H9 (cell line): ENCODE measurements around the gene LMAN1. TPM values are rescaled to one million over a fixed set of nuclear protein-coding genes. Genes with fewer than 3 reads are reported as not detected.

Experiments
- DNase-seq: peaks from one replicate; pipeline ENCODE4 v3.0.0-alpha.2; 2017
- H2AFZ ChIP-seq: one replicate; pipeline ENCODE4 v1.6.1; 2013; ENCODE audit warnings: mild to moderate bottlenecking, low read length, control low read depth, moderate library complexity
- H2AK5ac ChIP-seq: 2 replicates; pipeline ENCODE4 v1.6.1; 2013; ENCODE audit warnings: low read length, control low read depth, mixed read lengths; ENCODE audit not compliant: insufficient read length
- H2BK120ac ChIP-seq: one replicate; pipeline ENCODE4 v1.6.1; 2013; ENCODE audit warnings: low read depth, mild to moderate bottlenecking, low read length, control low read depth, inconsistent platforms; ENCODE audit not compliant: poor library complexity, severe bottlenecking
- H2BK12ac ChIP-seq: 2 replicates; pipeline ENCODE4 v1.6.1; 2013; ENCODE audit warnings: low read length, control low read depth, mixed read lengths, low read depth; ENCODE audit not compliant: insufficient read length
- H2BK15ac ChIP-seq: 2 replicates; pipeline ENCODE4 v1.6.1; 2013; ENCODE audit warnings: low read depth, low read length, control low read depth
- H2BK20ac ChIP-seq: one replicate; pipeline ENCODE4 v1.6.1; 2013; ENCODE audit warnings: low read depth, mild to moderate bottlenecking, low read length, control low read depth, inconsistent platforms; ENCODE audit not compliant: poor library complexity, severe bottlenecking
- H2BK5ac ChIP-seq: 2 replicates; pipeline ENCODE4 v1.6.1; 2013; ENCODE audit warnings: low read length, control low read depth, mixed read lengths; ENCODE audit not compliant: insufficient read length
- H3K14ac ChIP-seq: 2 replicates; pipeline ENCODE4 v1.6.1; 2013; ENCODE audit warnings: low read length, control low read depth; ENCODE audit not compliant: insufficient read depth
- H3K18ac ChIP-seq: 2 replicates; pipeline ENCODE4 v1.6.1; 2013; ENCODE audit warnings: low read depth, mild to moderate bottlenecking, mixed read lengths, low read length, control low read depth; ENCODE audit not compliant: insufficient read length
- H3K23ac ChIP-seq: 2 replicates; pipeline ENCODE4 v1.6.1; 2013; ENCODE audit warnings: low read length, control low read depth, mixed read lengths, low read depth; ENCODE audit not compliant: insufficient read length
- H3K23me2 ChIP-seq: 2 replicates; pipeline ENCODE4 v1.6.1; 2013; ENCODE audit warnings: low read depth, mild to moderate bottlenecking, mixed read lengths, low read length, control low read depth; ENCODE audit not compliant: insufficient read length, poor library complexity, severe bottlenecking
- H3K27ac ChIP-seq: 2 replicates; pipeline ENCODE4 v1.5.1; 2013; ENCODE audit warnings: low read length, control low read depth, mixed read lengths, low read depth; ENCODE audit not compliant: insufficient read length
- H3K27me3 ChIP-seq: 2 replicates; pipeline ENCODE4 v1.6.1; 2013; ENCODE audit warnings: low read length, control low read depth, inconsistent platforms; ENCODE audit not compliant: insufficient read depth
- H3K4ac ChIP-seq: 2 replicates; pipeline ENCODE4 v1.6.1; 2013; ENCODE audit warnings: low read depth, mild to moderate bottlenecking, control low read depth, inconsistent platforms, low read length, moderate library complexity
- H3K4me1 ChIP-seq: 2 replicates; pipeline ENCODE4 v1.6.1; 2013; ENCODE audit warnings: low read length, control low read depth, inconsistent platforms; ENCODE audit not compliant: insufficient read depth
- H3K4me2 ChIP-seq: 2 replicates; pipeline ENCODE4 v1.6.1; 2013; ENCODE audit warnings: low read length, control low read depth, mixed read lengths; ENCODE audit not compliant: insufficient read length, insufficient read depth
- H3K56ac ChIP-seq: 2 replicates; pipeline ENCODE4 v1.6.1; 2013; ENCODE audit warnings: low read depth, mild to moderate bottlenecking, mixed read lengths, low read length, control low read depth; ENCODE audit not compliant: insufficient read length
- H3K79me1 ChIP-seq: 2 replicates; pipeline ENCODE4 v1.6.1; 2013; ENCODE audit warnings: low read depth, mild to moderate bottlenecking, moderate library complexity, low read length, control low read depth, inconsistent platforms; ENCODE audit not compliant: insufficient read depth, poor library complexity, severe bottlenecking
- H3K79me2 ChIP-seq: 2 replicates; pipeline ENCODE4 v1.6.1; 2013; ENCODE audit warnings: low read length, control low read depth, inconsistent platforms; ENCODE audit not compliant: insufficient read depth
- H3K9ac ChIP-seq: 2 replicates; pipeline ENCODE4 v1.6.1; 2013; ENCODE audit warnings: low read length, control low read depth, mixed read lengths; ENCODE audit not compliant: insufficient read length; ENCODE audit errors: extremely low read depth
- H3K9me3 ChIP-seq: one replicate; pipeline ENCODE4 v1.6.1; 2013; ENCODE audit warnings: low read depth, low read length, inconsistent platforms; ENCODE audit not compliant: control insufficient read depth
- H3T11ph ChIP-seq: one replicate; pipeline ENCODE4 v1.6.1; 2013; ENCODE audit warnings: mild to moderate bottlenecking, low read length, control low read depth, inconsistent platforms
- H4K20me1 ChIP-seq: one replicate; pipeline ENCODE4 v1.6.1; 2013; ENCODE audit not compliant: control insufficient read depth, insufficient read length, insufficient read depth
- H4K5ac ChIP-seq: 2 replicates; pipeline ENCODE4 v1.6.1; 2013; ENCODE audit warnings: low read depth, mild to moderate bottlenecking, mixed read lengths, low read length, control low read depth; ENCODE audit not compliant: insufficient read length
- H4K8ac ChIP-seq: replicated peaks from 2 replicates; pipeline ENCODE4 v1.6.1; 2013; ENCODE audit warnings: low read length, control low read depth, mixed read lengths, low read depth; ENCODE audit not compliant: insufficient read length
- H4K91ac ChIP-seq: 2 replicates; pipeline ENCODE4 v1.6.1; 2013; ENCODE audit warnings: low read depth, mild to moderate bottlenecking, moderate library complexity, mixed read lengths, low read length, control low read depth; ENCODE audit not compliant: insufficient read length
- H3K27ac Mint-ChIP-seq, 3 experiments: 2 replicates in 2 of 3; 3 replicates in 1 of 3; pipeline ENCODE4 v1.8.0; 2020 to 2021; ENCODE audit warnings: mixed read lengths in 3 of 3, mild to moderate bottlenecking in 1 of 3, moderate library complexity in 1 of 3
- H3K27me3 Mint-ChIP-seq: 2 replicates; pipeline ENCODE4 v1.8.0; 2021; ENCODE audit warnings: low read depth, mild to moderate bottlenecking, moderate library complexity, mixed read lengths
- H3K36me3 Mint-ChIP-seq, 3 experiments: 2 replicates in 2 of 3; 3 replicates in 1 of 3; pipeline ENCODE4 v1.8.0; 2020 to 2021; ENCODE audit warnings: low read depth in 3 of 3, mixed read lengths in 3 of 3; ENCODE audit not compliant: insufficient read depth in 1 of 3
- H3K4me1 Mint-ChIP-seq, 2 experiments: 2 replicates each; pipeline ENCODE4 v1.8.0; 2020; ENCODE audit warnings: mixed read lengths in 2 of 2
- H3K4me3 Mint-ChIP-seq, 2 experiments: 2 replicates in 1 of 2; 3 replicates in 1 of 2; pipeline ENCODE4 v1.8.0; 2020 to 2021; ENCODE audit warnings: mild to moderate bottlenecking in 2 of 2, mixed read lengths in 2 of 2, moderate library complexity in 1 of 2
- H3K9me3 Mint-ChIP-seq, 2 experiments: 2 replicates in 1 of 2; 3 replicates in 1 of 2; pipeline ENCODE4 v1.8.0; 2020; ENCODE audit warnings: mild to moderate bottlenecking in 2 of 2, mixed read lengths in 2 of 2, moderate library complexity in 1 of 2
- CTCF ChIP-seq: fragments of 200-600 bp; sonication (generic); conservative IDR thresholded peaks from 3 replicates; pipeline ENCODE4 v1.8.0; 2021; ENCODE audit warnings: antibody characterized with exemption, mild to moderate bottlenecking
- WGBS: extraction: QIAGEN DNeasy Blood & Tissue Kit; methylation state at CpG from one replicate; pipeline ENCODE4 v1.1.7; 2013; ENCODE audit warnings: missing lambda C conversion rate, low lambda C conversion rate, mixed read lengths; ENCODE audit not compliant: insufficient read length; ENCODE audit errors: extremely low coverage; 5-methylcytosine and 5-hydroxymethylcytosine counted together
- total RNA-seq: library from RNA; stranded (reverse); gene quantifications from 2 replicates; pipeline ENCODE4 v1.2.1, GENCODE V29; 2021

The LMAN1 gene
- total RNA-seq, 1 experiment from 2014 or later: 63.6 TPM

DNA sequence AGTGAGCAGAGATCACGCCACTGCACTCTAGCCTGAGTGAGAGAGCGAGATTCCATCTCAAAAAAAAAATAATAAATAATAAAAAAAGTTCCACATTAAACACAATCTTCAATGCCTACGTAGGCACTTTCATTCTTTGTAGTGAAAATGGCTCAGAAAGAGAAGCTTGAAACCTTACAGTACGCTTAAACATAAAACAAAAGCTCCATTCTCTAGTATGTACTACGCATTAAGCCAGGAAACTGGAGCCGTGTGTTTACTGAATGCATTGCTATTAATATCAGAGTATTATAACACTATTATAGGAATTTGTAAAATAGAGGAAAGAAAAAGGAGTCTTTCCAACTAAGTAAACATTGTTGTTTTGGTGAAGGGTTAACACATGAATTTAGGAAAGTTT, 41.3 kb upstream of the LMAN1 start:
- Histone ChIP-seq H4K5ac (no peak overlapping the region), H4K91ac (no peak overlapping the region), H3T11ph (no peak overlapping the region), H4K20me1 (no peaks in the 10 kb centered on the region), H3K18ac (no peak overlapping the region), H3K4me1 (no peaks in the 10 kb centered on the region), H3K56ac (no peak overlapping the region), H3K79me1 (no peaks in the 10 kb centered on the region), H3K27me3 (no peaks in the 10 kb centered on the region), H2BK15ac (no peak overlapping the region), H2AK5ac (no peak overlapping the region), H3K79me2 (no peaks in the 10 kb centered on the region), H2BK120ac (no peak overlapping the region), H2BK12ac (no peak overlapping the region), H2BK20ac (no peak overlapping the region), H3K27ac (no peak overlapping the region), H3K14ac (no peak overlapping the region), H3K9me3 (no peaks in the 10 kb centered on the region), H2AFZ (no peak overlapping the region), H3K4ac (no peak overlapping the region), H3K23ac (no peak overlapping the region), H2BK5ac (no peak overlapping the region), H3K23me2 (no peaks in the 10 kb centered on the region), H4K8ac (no peak overlapping the region), H3K4me2 (no peak overlapping the region), H3K9ac (no peak overlapping the region)
- no peak for DNase-seq
- WGBS: no CpG with 5 or more reads among the region's 6 CpGs
- TF ChIP-seq CTCF: no peak
- Mint-ChIP-seq H3K9me3 (no peaks in the 10 kb centered on the region), H3K27me3 (0 out of 2 replicates have a peak, but pooled peaks cover 2% of the 10 kb centered on the region), H3K27ac (no peak overlapping the region), H3K4me3 (no peak overlapping the region), H3K36me3 (peaks cover 0 to 4% (median 0%) of the 10 kb centered on the region in 3 experiments; a peak in 2 of 7 replicates), H3K4me1 (peaks cover 8 to 10% of the 10 kb centered on the region in 2 experiments)
